A673 (cell line): Measurements from ENCODE around the gene DAPK3. TPM values are rescaled to one million over a fixed set of nuclear protein-coding genes. Genes with fewer than 3 reads are reported as not detected.

Experiments
- BruUV-seq: library from RNA; stranded (reverse); fragments of 400-500 nt; replicated peaks from 2 replicates; lab custom pipeline; 2021; lab: Mats Ljungman, UMichigan
- CTCF ChIA-PET: fragments of 300-600 bp; sonication (Branson Sonifier 250); formaldehyde crosslinking; loops from one replicate; lab custom pipeline; 2022; ENCODE audit warnings: antibody characterized with exemption; lab: Charles Lee
- POLR2A ChIA-PET: fragments of 300-600 bp; sonication (Branson Sonifier 250); formaldehyde crosslinking; loops from one replicate; lab custom pipeline; 2022; ENCODE audit warnings: antibody characterized with exemption; ENCODE audit not compliant: low non-redundant PET; lab: Charles Lee
- DNase-seq: peaks from one replicate; pipeline ENCODE4 v3.0.0-alpha.2; 2015; ENCODE audit warnings: low spot score
- H3K27ac ChIP-seq: fragments of 200-600 bp; sonication (generic); 2 replicates; pipeline ENCODE4 v1.5.1; 2016; ENCODE audit warnings: mixed run types, low read depth, mild to moderate bottlenecking, mixed read lengths, antibody characterized with exemption, low read length; ENCODE audit not compliant: poor library complexity, severe bottlenecking
- H3K27me3 ChIP-seq: fragments of 200-600 bp; sonication (generic); replicated peaks from 2 replicates; pipeline ENCODE4 v1.6.1; 2017; ENCODE audit warnings: mixed run types, low read depth, mild to moderate bottlenecking, mixed read lengths, antibody characterized with exemption, low read length; ENCODE audit not compliant: insufficient read depth, poor library complexity
- H3K36me3 ChIP-seq: fragments of 200-600 bp; sonication (generic); 2 replicates; pipeline ENCODE4 v1.6.1; 2016; ENCODE audit warnings: mixed run types, mild to moderate bottlenecking, mixed read lengths, antibody characterized with exemption, low read length; ENCODE audit not compliant: insufficient read depth, poor library complexity, severe bottlenecking
- H3K4me1 ChIP-seq: fragments of 200-600 bp; sonication (generic); 2 replicates; pipeline ENCODE4 v1.6.1; 2017; ENCODE audit warnings: mixed run types, mild to moderate bottlenecking, mixed read lengths, antibody characterized with exemption, low read length; ENCODE audit not compliant: insufficient read depth, poor library complexity, severe bottlenecking
- H3K4me3 ChIP-seq: fragments of 200-600 bp; sonication (generic); 2 replicates; pipeline ENCODE4 v1.5.1; 2016; ENCODE audit warnings: low read depth, mixed run types, mild to moderate bottlenecking, mixed read lengths, low read length; ENCODE audit not compliant: poor library complexity, severe bottlenecking
- H3K9me3 ChIP-seq: fragments of 200-600 bp; sonication (generic); 2 replicates; pipeline ENCODE4 v1.6.1; 2016; ENCODE audit warnings: mixed run types, low read depth, mild to moderate bottlenecking, mixed read lengths, antibody characterized with exemption, low read length; ENCODE audit not compliant: poor library complexity, severe bottlenecking
- EZH2 ChIP-seq: fragments of 200-600 bp; sonication (generic); IDR thresholded peaks from 2 replicates; pipeline ENCODE4 v1.6.1; 2017; ENCODE audit warnings: borderline replicate concordance, low read depth, mild to moderate bottlenecking, mixed read lengths, antibody characterized with exemption, low read length; ENCODE audit not compliant: poor library complexity, severe bottlenecking
- intact Hi-C: fragments of 100-400 bp; cut with micrococcal nuclease; formaldehyde crosslinking; loops from one replicate; pipeline ENCODE4 v1.10.0; 2022; ENCODE audit not compliant: unreplicated experiment
- total RNA-seq: library from RNA; stranded (reverse); gene quantifications from 2 replicates; pipeline ENCODE4 v1.2.3, GENCODE V29; 2021
- TF ChIP-seq, protein P1 (sequence below): fragments of 300-800, 200-600 bp; sonication (generic); conservative IDR thresholded peaks from 2 replicates; pipeline ENCODE4 v1.5.1; 2017; ENCODE audit warnings: low read depth, mild to moderate bottlenecking, antibody characterized with exemption, low read length, moderate library complexity, mixed read lengths

DAPK3 gene
- total RNA-seq, 1 experiment from 2014 or later, result 65.9 TPM

DNA sequence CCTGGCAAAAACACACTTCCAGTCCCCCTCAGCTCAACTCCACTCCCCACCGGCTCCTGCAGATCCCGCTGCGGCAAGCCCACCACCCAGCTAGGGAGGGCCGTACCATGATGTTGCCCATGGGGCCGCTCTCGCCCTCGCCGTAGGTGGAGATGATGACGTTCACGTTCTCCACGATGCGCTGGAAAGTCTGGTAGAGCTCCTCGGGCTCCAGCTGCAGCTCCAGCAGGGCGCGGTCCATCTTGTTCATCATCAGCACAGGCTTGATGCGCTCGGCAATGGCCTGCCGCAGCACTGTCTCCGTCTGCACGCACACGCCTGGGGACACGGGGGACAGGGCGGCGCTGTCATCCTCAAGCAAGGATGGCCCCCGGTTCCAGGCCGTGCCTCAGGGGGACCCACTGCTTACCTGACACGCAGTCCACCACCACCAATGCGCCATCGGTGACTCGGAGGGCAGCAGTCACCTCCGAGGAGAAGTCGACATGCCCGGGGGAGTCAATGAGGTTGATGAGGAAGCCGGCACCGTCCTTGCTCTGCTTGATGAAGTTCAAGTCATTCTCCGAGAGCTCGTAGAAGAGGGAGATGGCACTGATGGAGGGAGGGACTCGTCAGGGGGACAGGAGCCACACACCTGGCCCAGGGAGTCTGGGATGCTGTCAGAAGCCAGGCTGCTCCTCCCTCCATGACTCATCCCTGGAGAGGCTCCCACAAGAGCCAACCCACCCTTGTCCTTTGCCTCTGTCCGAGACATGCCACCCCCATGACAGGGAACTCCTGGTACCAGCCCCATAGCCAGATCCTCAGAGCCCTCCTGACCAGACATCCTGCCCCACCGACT lies 12.0 kb upstream of the DAPK3 start:
- Histone ChIP-seq H3K4me3 (peak overlapping the region; percentile 98), H3K4me1 (peaks cover 36% of the 10 kb centered on the region), H3K36me3 (peaks cover 69% of the 10 kb centered on the region), H3K9me3 (no peaks in the 10 kb centered on the region), H3K27me3 (no peaks in the 10 kb centered on the region), H3K27ac (peak overlapping the region; percentile 96)
- no peak for TF ChIP-seq EZH2
- TF ChIP-seq, protein P1, sequence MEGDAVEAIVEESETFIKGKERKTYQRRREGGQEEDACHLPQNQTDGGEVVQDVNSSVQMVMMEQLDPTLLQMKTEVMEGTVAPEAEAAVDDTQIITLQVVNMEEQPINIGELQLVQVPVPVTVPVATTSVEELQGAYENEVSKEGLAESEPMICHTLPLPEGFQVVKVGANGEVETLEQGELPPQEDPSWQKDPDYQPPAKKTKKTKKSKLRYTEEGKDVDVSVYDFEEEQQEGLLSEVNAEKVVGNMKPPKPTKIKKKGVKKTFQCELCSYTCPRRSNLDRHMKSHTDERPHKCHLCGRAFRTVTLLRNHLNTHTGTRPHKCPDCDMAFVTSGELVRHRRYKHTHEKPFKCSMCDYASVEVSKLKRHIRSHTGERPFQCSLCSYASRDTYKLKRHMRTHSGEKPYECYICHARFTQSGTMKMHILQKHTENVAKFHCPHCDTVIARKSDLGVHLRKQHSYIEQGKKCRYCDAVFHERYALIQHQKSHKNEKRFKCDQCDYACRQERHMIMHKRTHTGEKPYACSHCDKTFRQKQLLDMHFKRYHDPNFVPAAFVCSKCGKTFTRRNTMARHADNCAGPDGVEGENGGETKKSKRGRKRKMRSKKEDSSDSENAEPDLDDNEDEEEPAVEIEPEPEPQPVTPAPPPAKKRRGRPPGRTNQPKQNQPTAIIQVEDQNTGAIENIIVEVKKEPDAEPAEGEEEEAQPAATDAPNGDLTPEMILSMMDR, result no peak
- no TSS peak for BruUV-seq
- ChIA-PET CTCF (no interaction called here), POLR2A (interaction anchor here (0.6 kb wide), 1 partner anchor 134 kb away, joined by 3 read pairs; no protein-coding TSS in a partner anchor)
- intact Hi-C loops, result no loop called here
- DNase-seq, result no peak

GRCh38 chr19:3981736-3982681 lies 11.1 kb upstream of the DAPK3 start:
- POLR2A ChIA-PET, result no interaction called here
- Histone ChIP-seq H3K27ac (peak overlapping the region; percentile 96), H3K9me3 (no peaks in the 10 kb centered on the region), H3K27me3 (no peaks in the 10 kb centered on the region), H3K4me3 (peak overlapping the region; percentile 98), H3K4me1 (peaks cover 36% of the 10 kb centered on the region), H3K36me3 (peaks cover 78% of the 10 kb centered on the region)
- no peak for DNase-seq
- no TSS peak for BruUV-seq
- TF ChIP-seq EZH2, result no peak
- TF ChIP-seq, protein P1, result no peak
- CTCF ChIA-PET, result no interaction called here
- intact Hi-C loops, result no loop called here

- intact Hi-C loops, result no loop called here
- peaks cover 85% of the 10 kb centered on the region for H3K36me3 ChIP-seq
Observed at GRCh38 chr19:3981373-3981735, 10.5 kb upstream of the DAPK3 start.

More at GRCh38 chr19:3981373-3981735, 10.5 kb upstream of the DAPK3 start:
- peak overlapping the region; percentile 7 for H3K27ac ChIP-seq
- ChIA-PET POLR2A (no interaction called here), CTCF (no interaction called here)
- no peak overlapping the region for H3K4me3 ChIP-seq
- no peak for TF ChIP-seq EZH2
- TF ChIP-seq, protein P1, result no peak
- H3K27me3 ChIP-seq, result no peaks in the 10 kb centered on the region
- H3K9me3 ChIP-seq, result no peaks in the 10 kb centered on the region
- no peak for DNase-seq
- no TSS peak for BruUV-seq
- peaks cover 31% of the 10 kb centered on the region for H3K4me1 ChIP-seq
